Endothelial cell of umbilical vein (primary cell): ENCODE data around the gene ENTPD1. TPM values are rescaled to one million over a fixed set of nuclear protein-coding genes. Genes with fewer than 3 reads are reported as not detected.

Source experiments
- BruUV-seq: library from RNA; stranded (reverse); fragments of 400-500 nt; replicated peaks from 2 replicates; lab custom pipeline; 2021; lab: Mats Ljungman, UMichigan
- CTCF ChIA-PET: fragments of 300-600, 350-600 bp; sonication (Branson Sonifier 250); formaldehyde crosslinking; loops from one replicate; lab custom pipeline; 2021; ENCODE audit warnings: antibody characterized with exemption, inconsistent platforms; lab: Charles Lee
- POLR2A ChIA-PET: fragments of 300-600, 350-600 bp; sonication (Branson Sonifier 250); formaldehyde crosslinking; loops from one replicate; lab custom pipeline; 2021; ENCODE audit warnings: antibody characterized with exemption, inconsistent platforms; lab: Charles Lee
- DNase-seq: peaks from one replicate; pipeline ENCODE4 v3.0.0-alpha.2; 2011; ENCODE audit warnings: low read depth, low spot score
- FAIRE-seq: peaks from 2 replicates; lab custom pipeline; 2011; peaks lifted over from hg19 to GRCh38; lab: Jason Lieb, UNC
- H2AFZ ChIP-seq: 2 replicates; pipeline ENCODE4 v1.6.0; 2012; ENCODE audit warnings: low read depth, low read length, control low read depth, inconsistent platforms
- H3K27ac ChIP-seq: 2 replicates; pipeline ENCODE4 v1.5.1; 2011; ENCODE audit warnings: low read depth, mild to moderate bottlenecking, control low read depth, low read length, moderate library complexity; ENCODE audit not compliant: insufficient read depth
- H3K27me3 ChIP-seq, 2 experiments: 2 replicates each; pipeline versions ENCODE4 v1.6.0 to v1.6.1; 2011; ENCODE audit warnings: low read length in 2 of 2, mixed read lengths in 1 of 2; ENCODE audit not compliant: control insufficient read depth in 2 of 2, insufficient read depth in 2 of 2
- H3K36me3 ChIP-seq, 2 experiments: 2 replicates in 1 of 2; 3 replicates in 1 of 2; pipeline ENCODE4 v1.5.1; 2011; ENCODE audit warnings: low read length in 2 of 2, mild to moderate bottlenecking in 1 of 2, moderate library complexity in 1 of 2; ENCODE audit not compliant: control insufficient read depth in 2 of 2, insufficient read depth in 2 of 2; ENCODE audit errors: extremely low read depth in 1 of 2
- H3K4me1 ChIP-seq: 3 replicates; pipeline ENCODE4 v1.5.1; 2011; ENCODE audit warnings: mild to moderate bottlenecking, low read length; ENCODE audit not compliant: control insufficient read depth, insufficient read depth; ENCODE audit errors: extremely low read depth
- H3K4me2 ChIP-seq: 2 replicates; pipeline ENCODE4 v1.6.1; 2011; ENCODE audit warnings: low read length, control low read depth, mixed read lengths; ENCODE audit not compliant: insufficient read depth
- H3K4me3 ChIP-seq, 3 experiments: fragments of 200-600 bp in 1 of 3; sonication (generic), shearing (Covaris generic) in 1 of 3; replicated peaks in 1 of 3; 2 replicates each; pipeline ENCODE4 v1.5.1; 2011 to 2016; ENCODE audit warnings: control low read depth in 3 of 3, low read length in 3 of 3, mild to moderate bottlenecking in 2 of 3, inconsistent platforms in 1 of 3, low read depth in 1 of 3, moderate library complexity in 1 of 3; ENCODE audit not compliant: insufficient read depth in 1 of 3
- H3K79me2 ChIP-seq: 2 replicates; pipeline ENCODE4 v1.6.0; 2012; ENCODE audit warnings: low read length, inconsistent platforms; ENCODE audit not compliant: control insufficient read depth, insufficient read depth
- H3K9ac ChIP-seq: replicated peaks from 2 replicates; pipeline ENCODE3; 2011; ENCODE audit warnings: low read length, control low read depth; ENCODE audit not compliant: insufficient read depth; ENCODE audit errors: extremely low read depth
- H3K9me1 ChIP-seq: replicated peaks from 3 replicates; pipeline ENCODE4 v1.6.0; 2011; ENCODE audit warnings: mild to moderate bottlenecking, low read length; ENCODE audit not compliant: control insufficient read depth, insufficient read depth; ENCODE audit errors: extremely low read depth
- H3K9me3 ChIP-seq: replicated peaks from 2 replicates; pipeline ENCODE4 v1.5.1; 2012; ENCODE audit warnings: low read length, inconsistent platforms; ENCODE audit not compliant: control insufficient read depth, insufficient read depth
- H4K20me1 ChIP-seq: replicated peaks from 2 replicates; pipeline ENCODE3; 2011; ENCODE audit warnings: mild to moderate bottlenecking, low read length; ENCODE audit not compliant: control insufficient read depth, insufficient read depth; ENCODE audit errors: extremely low read depth
- CTCF ChIP-seq, 2 donors: IDR thresholded peaks; 1 replicate in 1 of 2; 2 replicates in 1 of 2; pipeline ENCODE4 v1.5.1; 2011; ENCODE audit warnings: low read length in 2 of 2, mild to moderate bottlenecking in 2 of 2, moderate library complexity in 2 of 2, control low read depth in 1 of 2, inconsistent platforms in 1 of 2, low read depth in 1 of 2; ENCODE audit not compliant: insufficient read depth in 1 of 2; ENCODE audit errors: extremely low read depth in 1 of 2
- EZH2 ChIP-seq: IDR thresholded peaks from 2 replicates; pipeline ENCODE4 v1.6.1; 2012; ENCODE audit warnings: borderline replicate concordance, low read depth, mild to moderate bottlenecking, moderate library complexity, low read length, inconsistent platforms; ENCODE audit not compliant: severe bottlenecking
- FOS ChIP-seq: IDR thresholded peaks from 2 replicates; pipeline ENCODE4 v1.6.1; 2011; ENCODE audit warnings: mild to moderate bottlenecking, low read length, moderate library complexity, borderline replicate concordance; ENCODE audit not compliant: insufficient read depth
- GATA2 ChIP-seq: IDR thresholded peaks from 2 replicates; pipeline ENCODE4 v1.7.0; 2011; ENCODE audit warnings: low read depth, mild to moderate bottlenecking, moderate library complexity, mixed read lengths, low read length; ENCODE audit not compliant: insufficient read length, insufficient read depth
- JUN ChIP-seq: IDR thresholded peaks from 2 replicates; pipeline ENCODE4 v1.6.1; 2011; ENCODE audit warnings: borderline replicate concordance, low read depth; ENCODE audit not compliant: insufficient read length, insufficient read depth
- MYC ChIP-seq: IDR thresholded peaks from one replicate; pipeline ENCODE4 v1.6.1; 2011; ENCODE audit warnings: mild to moderate bottlenecking, low read depth, low read length
- POLR2A ChIP-seq: IDR thresholded peaks from 2 replicates; pipeline ENCODE4 v1.6.1; 2012; ENCODE audit warnings: low read depth, mild to moderate bottlenecking, control low read depth, low read length
- POLR2AphosphoS5 ChIP-seq: IDR thresholded peaks from 2 replicates; pipeline ENCODE4 v1.6.1; 2012; ENCODE audit warnings: low read depth, mild to moderate bottlenecking, control low read depth, low read length, moderate library complexity; ENCODE audit not compliant: insufficient read depth
- dilution Hi-C: fragments of 300-500 bp; cut with MboI; formaldehyde crosslinking; loops from one replicate; pipeline ENCODE4 v1.15.0; 2019; ENCODE audit warnings: low sequenced_read_pairs; ENCODE audit not compliant: extremely low pct_ligation_motif_present
- intact Hi-C: fragments of 100-400 bp; cut with micrococcal nuclease; formaldehyde crosslinking; loops from one replicate; pipeline ENCODE4 v1.10.0; 2022
- polyA plus RNA-seq, 4 experiments: library from polyadenylated mRNA; depleted of rRNA in 3 of 4; stranded (reverse) in 3 of 4; unstranded in 1 of 4; fragments of >200 nt; gene quantifications; 2 replicates each; pipeline versions ENCODE4 v1.2.1 to v1.2.3, GENCODE V29; 2011 to 2012; ENCODE audit warnings: missing spikeins in 1 of 4
- total RNA-seq: library from RNA; stranded (reverse); gene quantifications from 2 replicates; pipeline ENCODE4 v1.2.3, GENCODE V29; 2021
- TF ChIP-seq, protein P1 (sequence below): IDR thresholded peaks from 2 replicates; pipeline ENCODE4 v1.6.1; 2011; ENCODE audit not compliant: insufficient read depth, insufficient read length

Gene ENTPD1
- total and polyA plus RNA-seq, 2 donors (not counting 3 experiments of a cell fraction or from before 2014, with no cell fraction given), result 10.2 to 23.0 TPM

GRCh38 chr10:95815133-95815532 is 59.2 kb downstream of the ENTPD1 start:
- CTCF ChIA-PET, result interaction anchor here (1.0 to 2.5 kb wide), 5 partner anchors 9 to 121 kb away, joined by 3 to 11 read pairs (median 3); partner anchors contain the start of gene TCTN3

More at GRCh38 chr10:95815133-95815532, 59.2 kb downstream of the ENTPD1 start:
- TF ChIP-seq POLR2A (no peak), MYC (no peak), GATA2 (no peak), POLR2AphosphoS5 (no peak), FOS (no peak), JUN (no peak), CTCF (IDR thresholded peaks at IDR 0.05; ENCODE audit: extremely low read depth in 1 of 2, insufficient read depth in 1 of 2, low read depth in 1 of 2, low read length in 2 of 2) (no peak), EZH2 (no peak)
- TF ChIP-seq, protein P1, sequence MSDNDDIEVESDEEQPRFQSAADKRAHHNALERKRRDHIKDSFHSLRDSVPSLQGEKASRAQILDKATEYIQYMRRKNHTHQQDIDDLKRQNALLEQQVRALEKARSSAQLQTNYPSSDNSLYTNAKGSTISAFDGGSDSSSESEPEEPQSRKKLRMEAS, result no peak
- dilution Hi-C loops, result no loop called here
- H3K9me3 ChIP-seq, result no peaks in the 10 kb centered on the region
- H3K9me1 ChIP-seq, result no peaks in the 10 kb centered on the region
- DNase-seq (no peak), FAIRE-seq (peak; percentile 55)
- no peaks in the 10 kb centered on the region for H3K36me3 ChIP-seq
- H3K27ac ChIP-seq, result peak overlapping the region; percentile 10
- no peak overlapping the region for H3K4me2 ChIP-seq
- no peak overlapping the region for H3K9ac ChIP-seq
- no TSS peak for BruUV-seq
- H4K20me1 ChIP-seq, result no peaks in the 10 kb centered on the region
- H3K4me3 ChIP-seq, result no peak overlapping the region
- H2AFZ ChIP-seq, result peak overlapping the region; percentile 75
- no peaks in the 10 kb centered on the region for H3K27me3 ChIP-seq
- POLR2A ChIA-PET, result no interaction called here
- no peaks in the 10 kb centered on the region for H3K79me2 ChIP-seq
- peaks cover 55% of the 10 kb centered on the region for H3K4me1 ChIP-seq
- intact Hi-C loops, result loop anchor here (5.0 kb wide), 1 partner anchor 368 kb away; no protein-coding TSS in a partner anchor
